Esophagus (tissue), 2 donors: ENCODE results near the gene EPS15. TPM values are rescaled to one million over a fixed set of nuclear protein-coding genes. Genes with fewer than 3 reads are reported as not detected.

ENCODE experiments used
- H3K27ac ChIP-seq, 2 donors: one replicate each; pipeline ENCODE4 v1.5.1; 2013; ENCODE audit warnings: low read depth in 2 of 2, mild to moderate bottlenecking in 2 of 2, inconsistent platforms in 1 of 2, low read length in 1 of 2, moderate library complexity in 1 of 2
- H3K27me3 ChIP-seq, 2 donors: one replicate each; pipeline ENCODE4 v1.6.1; 2013; ENCODE audit warnings: low read length in 2 of 2, control low read depth in 1 of 2, mild to moderate bottlenecking in 1 of 2; ENCODE audit not compliant: insufficient read depth in 2 of 2, control insufficient read depth in 1 of 2
- H3K36me3 ChIP-seq, 2 donors: one replicate each; pipeline ENCODE4 v1.6.1; 2013; ENCODE audit warnings: low read length in 1 of 2; ENCODE audit not compliant: control insufficient read depth in 2 of 2, insufficient read depth in 2 of 2
- H3K4me1 ChIP-seq, 2 donors: one replicate each; pipeline ENCODE4 v1.6.1; 2013; ENCODE audit warnings: low read length in 1 of 2; ENCODE audit not compliant: control insufficient read depth in 2 of 2, insufficient read depth in 2 of 2
- H3K4me3 ChIP-seq, 2 donors: one replicate each; pipeline ENCODE4 v1.5.1; 2013; ENCODE audit warnings: low read length in 2 of 2, mild to moderate bottlenecking in 2 of 2, low read depth in 1 of 2, moderate library complexity in 1 of 2
- H3K9me3 ChIP-seq, 2 donors: one replicate each; pipeline ENCODE4 v1.6.1; 2013; ENCODE audit warnings: mild to moderate bottlenecking in 2 of 2, low read depth in 1 of 2, low read length in 1 of 2, moderate library complexity in 1 of 2; ENCODE audit not compliant: control insufficient read depth in 2 of 2, insufficient read depth in 1 of 2
- WGBS, 2 donors: extraction: QIAGEN DNeasy Blood & Tissue Kit; methylation state at CpG; one replicate each; pipeline ENCODE4 v1.1.7; 2013; 5-methylcytosine and 5-hydroxymethylcytosine counted together
- polyA plus RNA-seq, 2 donors: library from polyadenylated mRNA; stranded (reverse); fragments of 200-250 nt; gene quantifications; one replicate each; pipeline ENCODE4 v1.2.3, GENCODE V29; 2013
- donor health status: healthy with polysubstance abuse.
- donor health status: Bipolar disorder and iron deficiency.

The EPS15 gene
- polyA plus RNA-seq, 2 donors: 10.8 to 14.4 TPM

- no peaks in the 10 kb centered on the region for H3K4me1 ChIP-seq
- H3K4me3 ChIP-seq: no peak overlapping the region
- H3K9me3 ChIP-seq: no peaks in the 10 kb centered on the region
- WGBS, 2 donors: 69 to 84% methylated on average over 3 of the region's 3 CpGs
- peak overlapping the region in 1 of 2 donors; percentile 15 for H3K27ac ChIP-seq
- H3K36me3 ChIP-seq: no peaks in the 10 kb centered on the region
- no peaks in the 10 kb centered on the region for H3K27me3 ChIP-seq
Measured at GRCh38 chr1:51559064-51559500, 40.0 kb upstream of the EPS15 start.

- Histone ChIP-seq H3K36me3 (no peaks in the 10 kb centered on the region), H3K27me3 (no peaks in the 10 kb centered on the region), H3K4me1 (no peaks in the 10 kb centered on the region), H3K4me3 (no peak overlapping the region), H3K27ac (peak overlapping the region; percentile 15 to 35), H3K9me3 (no peaks in the 10 kb centered on the region)
- 67 to 74% methylated on average over 5 of the region's 5 CpGs for WGBS, 2 donors
Measured at GRCh38 chr1:51558375-51558924, 39.4 kb upstream of the EPS15 start.

- Histone ChIP-seq H3K27me3 (no peaks in the 10 kb centered on the region), H3K27ac (no peak overlapping the region), H3K4me1 (no peaks in the 10 kb centered on the region), H3K36me3 (no peaks in the 10 kb centered on the region), H3K4me3 (no peak overlapping the region), H3K9me3 (no peaks in the 10 kb centered on the region)
Measured at GRCh38 chr1:51557168-51557567, 38.1 kb upstream of the EPS15 start.

GRCh38 chr1:51555866-51556619, 37.0 kb upstream of the EPS15 start:
- WGBS, 2 donors: 82 to 85% methylated on average over 4 of the region's 4 CpGs
- Histone ChIP-seq H3K4me3 (no peak overlapping the region), H3K4me1 (no peaks in the 10 kb centered on the region), H3K9me3 (no peaks in the 10 kb centered on the region), H3K27ac (no peak overlapping the region), H3K27me3 (no peaks in the 10 kb centered on the region), H3K36me3 (no peaks in the 10 kb centered on the region)

- H3K27ac ChIP-seq: no peak overlapping the region
- no peaks in the 10 kb centered on the region for H3K27me3 ChIP-seq
- H3K9me3 ChIP-seq: no peaks in the 10 kb centered on the region
- H3K36me3 ChIP-seq: no peaks in the 10 kb centered on the region
- H3K4me3 ChIP-seq: no peak overlapping the region
- WGBS, 2 donors: 71 to 91% methylated on average over 3 of the region's 3 CpGs
- no peaks in the 10 kb centered on the region for H3K4me1 ChIP-seq
Measured at GRCh38 chr1:51553911-51554310, 34.8 kb upstream of the EPS15 start.

GRCh38 chr1:51552929-51553807, 34.1 kb upstream of the EPS15 start:
- 92 to 95% methylated on average over 11 of the region's 11 CpGs for WGBS, 2 donors
- Histone ChIP-seq H3K4me3 (no peak overlapping the region), H3K27ac (peak overlapping the region in 1 of 2 donors; percentile 10), H3K27me3 (no peaks in the 10 kb centered on the region), H3K36me3 (no peaks in the 10 kb centered on the region), H3K9me3 (no peaks in the 10 kb centered on the region), H3K4me1 (no peaks in the 10 kb centered on the region)

- WGBS, 2 donors: 63 to 64% methylated on average over 5 of the region's 5 CpGs
- Histone ChIP-seq H3K36me3 (no peaks in the 10 kb centered on the region), H3K9me3 (no peaks in the 10 kb centered on the region)
Measured at GRCh38 chr1:51551848-51552296, 32.8 kb upstream of the EPS15 start.

GRCh38 chr1:51551081-51551480, 32.0 kb upstream of the EPS15 start:
- Histone ChIP-seq H3K27me3 (no peaks in the 10 kb centered on the region), H3K4me1 (no peaks in the 10 kb centered on the region), H3K9me3 (no peaks in the 10 kb centered on the region), H3K36me3 (no peaks in the 10 kb centered on the region), H3K4me3 (no peak overlapping the region), H3K27ac (no peak overlapping the region)
- 84 to 89% methylated on average over 2 of the region's 2 CpGs for WGBS, 2 donors

More at GRCh38 chr1:51551848-51552296, 32.8 kb upstream of the EPS15 start:
- H3K27ac ChIP-seq: no peak overlapping the region
- no peaks in the 10 kb centered on the region for H3K4me1 ChIP-seq
- no peaks in the 10 kb centered on the region for H3K27me3 ChIP-seq
- H3K4me3 ChIP-seq: no peak overlapping the region

GRCh38 chr1:51549901-51550300, 30.8 kb upstream of the EPS15 start:
- H3K36me3 ChIP-seq: no peaks in the 10 kb centered on the region
- WGBS, 2 donors: 77 to 80% methylated on average over 3 of the region's 3 CpGs
- no peaks in the 10 kb centered on the region for H3K27me3 ChIP-seq
- no peaks in the 10 kb centered on the region for H3K4me1 ChIP-seq
- no peak overlapping the region for H3K4me3 ChIP-seq
- H3K9me3 ChIP-seq: no peaks in the 10 kb centered on the region
- no peak overlapping the region for H3K27ac ChIP-seq
